SK-N-SH (cell line): Measurements from ENCODE around the gene KHDC1. TPM values are rescaled to one million over a fixed set of nuclear protein-coding genes. Genes with fewer than 3 reads are reported as not detected.
A peak's percentile ranks its signal among the peaks of the same experiment; 100 is the strongest.

Experiments
- CTCF ChIA-PET: fragments of 300-600, 350-600 bp; formaldehyde crosslinking; extraction: SDS; loops from one replicate; lab custom pipeline; 2021; lab: Yijun Ruan, JAX
- POLR2A ChIA-PET: fragments of 350-600 bp; sonication (Branson Sonifier 250); formaldehyde crosslinking; extraction: SDS; loops from one replicate; lab custom pipeline; 2020; ENCODE audit warnings: antibody characterized with exemption, inconsistent platforms; lab: Yijun Ruan, JAX
- DNase-seq: peaks from one replicate; pipeline ENCODE4 v3.0.0; 2012
- H2AFZ ChIP-seq: fragments of 200-600 bp; sonication (generic); 2 replicates; pipeline ENCODE4 v1.8.1; 2016; ENCODE audit warnings: antibody characterized with exemption, mild to moderate bottlenecking, low read depth
- H3F3A ChIP-seq: fragments of 200-600 bp; sonication (generic); replicated peaks from 2 replicates; pipeline ENCODE3; 2016; ENCODE audit warnings: antibody characterized with exemption, mild to moderate bottlenecking; ENCODE audit not compliant: insufficient read depth
- H3K27ac ChIP-seq, 2 experiments: fragments of 200-500 bp in 1 of 2; fragments of 200-600 bp in 1 of 2; sonication (Bioruptor generic) in 1 of 2; sonication (generic), shearing (Covaris generic) in 1 of 2; 2 replicates each; pipeline versions ENCODE4 v1.5.1 to v1.6.1; 2014 to 2016; ENCODE audit warnings: low read depth in 2 of 2, inconsistent platforms in 1 of 2, low read length in 1 of 2, mild to moderate bottlenecking in 1 of 2, mixed read lengths in 1 of 2
- H3K27me3 ChIP-seq: fragments of 200-600 bp; sonication (generic), shearing (Covaris generic); 2 replicates; pipeline ENCODE4 v1.6.1; 2016; ENCODE audit warnings: mixed run types; ENCODE audit not compliant: insufficient read depth
- H3K36me3 ChIP-seq, 2 experiments: fragments of 200-500 bp in 1 of 2; fragments of 200-600 bp in 1 of 2; sonication (Bioruptor generic) in 1 of 2; sonication (generic) in 1 of 2; replicated peaks in 1 of 2; 2 replicates each; pipeline versions ENCODE3 to v1.5.1; 2014 to 2016; ENCODE audit warnings: low read length in 1 of 2, mild to moderate bottlenecking in 1 of 2; ENCODE audit not compliant: insufficient read depth in 2 of 2, control insufficient read depth in 1 of 2
- H3K4me1 ChIP-seq, 2 experiments: fragments of 200-500 bp in 1 of 2; fragments of 200-600 bp in 1 of 2; sonication (Bioruptor generic) in 1 of 2; sonication (generic), shearing (Covaris generic) in 1 of 2; 2 replicates each; pipeline versions ENCODE4 v1.5.1 to v1.6.1; 2014 to 2016; ENCODE audit warnings: low read depth in 1 of 2, low read length in 1 of 2, mixed run types in 1 of 2; ENCODE audit not compliant: insufficient read depth in 2 of 2, control insufficient read depth in 1 of 2
- H3K4me2 ChIP-seq: fragments of 200-600 bp; sonication (generic), shearing (Covaris generic); 2 replicates; pipeline ENCODE4 v1.6.1; 2017; ENCODE audit warnings: mixed run types
- H3K4me3 ChIP-seq, 2 experiments: fragments of 200-500 bp in 1 of 2; fragments of 200-600 bp in 1 of 2; sonication (Bioruptor generic) in 1 of 2; sonication (generic), shearing (Covaris generic) in 1 of 2; 2 replicates each; pipeline versions ENCODE4 v1.5.1 to v1.8.1; 2014 to 2016; ENCODE audit warnings: low read depth in 2 of 2, inconsistent platforms in 1 of 2, low read length in 1 of 2, mild to moderate bottlenecking in 1 of 2, mixed read lengths in 1 of 2, moderate library complexity in 1 of 2
- H3K79me2 ChIP-seq: fragments of 200-600 bp; sonication (generic); 2 replicates; pipeline ENCODE4 v1.8.1; 2017; ENCODE audit warnings: mild to moderate bottlenecking; ENCODE audit not compliant: insufficient read depth
- H3K9ac ChIP-seq: fragments of 200-600 bp; sonication (generic); 2 replicates; pipeline ENCODE4 v1.6.1; 2017; ENCODE audit warnings: mixed run types
- H3K9me2 ChIP-seq: fragments of 200-600 bp; sonication (generic); 2 replicates; pipeline ENCODE4 v1.6.1; 2017; ENCODE audit warnings: mixed run types
- H3K9me3 ChIP-seq: fragments of 200-600 bp; sonication (generic); 2 replicates; pipeline ENCODE4 v1.6.1; 2017; ENCODE audit warnings: mixed run types, mild to moderate bottlenecking, moderate library complexity
- H4K20me1 ChIP-seq: fragments of 200-600 bp; sonication (generic); 2 replicates; pipeline ENCODE4 v1.6.1; 2017; ENCODE audit warnings: mild to moderate bottlenecking, mixed run types; ENCODE audit not compliant: insufficient read depth
- CHD2 ChIP-seq: fragments of 150-350 bp; IDR thresholded peaks from 2 replicates; pipeline ENCODE4 v1.6.1; 2018; ENCODE audit warnings: low read length; ENCODE audit not compliant: partially characterized antibody
- EP300 ChIP-seq, 2 experiments: IDR thresholded peaks; 2 replicates each; pipeline versions ENCODE4 v1.4.0 to v1.6.1; 2012; ENCODE audit warnings: borderline replicate concordance in 1 of 2, low read depth in 1 of 2, low read length in 1 of 2
- FOSL2 ChIP-seq: IDR thresholded peaks from 2 replicates; pipeline ENCODE4 v1.4.0; 2012; ENCODE audit warnings: low read depth, mild to moderate bottlenecking, moderate library complexity, borderline replicate concordance
- FOXJ3 ChIP-seq: sonication (generic); formaldehyde crosslinking; IDR thresholded peaks from 2 replicates; pipeline ENCODE4 v1.5.1; 2020; ENCODE audit warnings: mild to moderate bottlenecking, missing genetic modification reagents
- FOXM1 ChIP-seq: IDR thresholded peaks from 2 replicates; pipeline ENCODE4 v1.4.0; 2012; ENCODE audit warnings: low read depth, mild to moderate bottlenecking
- IRF3 ChIP-seq: fragments of 150-350 bp; IDR thresholded peaks from 2 replicates; pipeline ENCODE4 v1.6.1; 2016; ENCODE audit warnings: mild to moderate bottlenecking, low read depth, low read length
- JUND ChIP-seq: IDR thresholded peaks from 2 replicates; pipeline ENCODE4 v1.4.0; 2012
- MAX ChIP-seq: IDR thresholded peaks from 2 replicates; pipeline ENCODE4 v1.4.0; 2012; ENCODE audit warnings: low read depth
- MXI1 ChIP-seq: IDR thresholded peaks from 2 replicates; pipeline ENCODE4 v1.6.1; 2012; ENCODE audit warnings: mild to moderate bottlenecking, low read depth, low read length, improper control_type of control experiment
- NFIC ChIP-seq: IDR thresholded peaks from 2 replicates; pipeline ENCODE4 v1.4.0; 2012; ENCODE audit warnings: borderline replicate concordance
- RCOR1 ChIP-seq: fragments of 150-350 bp; IDR thresholded peaks from 2 replicates; pipeline ENCODE4 v1.6.1; 2017; ENCODE audit warnings: antibody characterized with exemption, low read length
- RXRA ChIP-seq: IDR thresholded peaks from 2 replicates; pipeline ENCODE4 v1.4.0; 2012; ENCODE audit warnings: low read depth, mild to moderate bottlenecking, borderline replicate concordance
- TEAD4 ChIP-seq: IDR thresholded peaks from 2 replicates; pipeline ENCODE4 v1.4.0; 2012; ENCODE audit warnings: mild to moderate bottlenecking, borderline replicate concordance; ENCODE audit not compliant: insufficient read depth
- USF2 ChIP-seq: fragments of 150-350 bp; IDR thresholded peaks from 2 replicates; pipeline ENCODE4 v1.6.1; 2017; ENCODE audit warnings: antibody characterized with exemption, low read length, low read depth, borderline replicate concordance
- WGBS: methylation state at CpG from one replicate; pipeline ENCODE4 v1.1.6; 2017; ENCODE audit warnings: low lambda C conversion rate; 5-methylcytosine and 5-hydroxymethylcytosine counted together
- polyA plus RNA-seq, 3 experiments: library from polyadenylated mRNA; depleted of rRNA; stranded (reverse); fragments of >200 nt; gene quantifications; 2 replicates each; pipeline ENCODE4 v1.2.3, GENCODE V29; 2012
- TF ChIP-seq, protein P1 (sequence below): fragments of 200-600 bp; sonication (generic); IDR thresholded peaks from 2 replicates; pipeline ENCODE4 v1.6.1; 2017; ENCODE audit warnings: antibody characterized with exemption, mild to moderate bottlenecking, moderate library complexity
- TF ChIP-seq, protein P2 (sequence below): IDR thresholded peaks from 2 replicates; pipeline ENCODE4 v1.4.0; 2012; ENCODE audit warnings: low read depth, borderline replicate concordance

Gene KHDC1
- polyA plus RNA-seq, 1 of the 3 experiments (the other 2 are of a cell fraction): 6.0 TPM

DNA sequence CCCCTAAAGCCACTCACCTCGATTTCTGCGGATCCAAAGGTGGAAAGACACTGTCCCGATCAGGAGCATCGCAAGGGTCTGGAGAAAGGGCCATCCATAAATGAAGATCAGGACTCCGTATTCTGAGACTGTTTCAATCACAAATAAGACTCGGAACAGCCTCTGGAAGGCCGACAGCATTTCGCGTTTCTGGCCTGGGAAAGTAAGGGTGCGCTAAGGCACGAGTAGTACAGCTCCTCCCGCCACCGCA is 46.5 kb upstream of the KHDC1 start:
- Histone ChIP-seq H2AFZ (peak overlapping the region; percentile 88), H3F3A (no peaks in the 10 kb centered on the region), H3K4me2 (peak overlapping the region; percentile 66), H3K9ac (peak overlapping the region; percentile 50; the same call in 1 of the 2 replicates), H4K20me1 (no peaks in the 10 kb centered on the region), H3K4me1 (no peaks in the 10 kb centered on the region; a peak in 1 of 4 replicates), H3K9me3 (no peaks in the 10 kb centered on the region), H3K9me2 (no peaks in the 10 kb centered on the region), H3K4me3 (peak overlapping the region; percentile 51 to 65), H3K27me3 (no peaks in the 10 kb centered on the region), H3K27ac (no peak overlapping the region), H3K79me2 (no peaks in the 10 kb centered on the region), H3K36me3 (no peaks in the 10 kb centered on the region)
- no peak for DNase-seq
- 80% methylated on average over 12 of the region's 13 CpGs for WGBS
- no peak for TF ChIP-seq FOXM1
- TF ChIP-seq, protein P1, sequence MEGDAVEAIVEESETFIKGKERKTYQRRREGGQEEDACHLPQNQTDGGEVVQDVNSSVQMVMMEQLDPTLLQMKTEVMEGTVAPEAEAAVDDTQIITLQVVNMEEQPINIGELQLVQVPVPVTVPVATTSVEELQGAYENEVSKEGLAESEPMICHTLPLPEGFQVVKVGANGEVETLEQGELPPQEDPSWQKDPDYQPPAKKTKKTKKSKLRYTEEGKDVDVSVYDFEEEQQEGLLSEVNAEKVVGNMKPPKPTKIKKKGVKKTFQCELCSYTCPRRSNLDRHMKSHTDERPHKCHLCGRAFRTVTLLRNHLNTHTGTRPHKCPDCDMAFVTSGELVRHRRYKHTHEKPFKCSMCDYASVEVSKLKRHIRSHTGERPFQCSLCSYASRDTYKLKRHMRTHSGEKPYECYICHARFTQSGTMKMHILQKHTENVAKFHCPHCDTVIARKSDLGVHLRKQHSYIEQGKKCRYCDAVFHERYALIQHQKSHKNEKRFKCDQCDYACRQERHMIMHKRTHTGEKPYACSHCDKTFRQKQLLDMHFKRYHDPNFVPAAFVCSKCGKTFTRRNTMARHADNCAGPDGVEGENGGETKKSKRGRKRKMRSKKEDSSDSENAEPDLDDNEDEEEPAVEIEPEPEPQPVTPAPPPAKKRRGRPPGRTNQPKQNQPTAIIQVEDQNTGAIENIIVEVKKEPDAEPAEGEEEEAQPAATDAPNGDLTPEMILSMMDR: no peak
- TF ChIP-seq FOSL2: no peak
- TF ChIP-seq TEAD4: no peak
- TF ChIP-seq JUND: no peak
- TF ChIP-seq RXRA: no peak
- no peak for TF ChIP-seq MAX
- TF ChIP-seq, protein P2, sequence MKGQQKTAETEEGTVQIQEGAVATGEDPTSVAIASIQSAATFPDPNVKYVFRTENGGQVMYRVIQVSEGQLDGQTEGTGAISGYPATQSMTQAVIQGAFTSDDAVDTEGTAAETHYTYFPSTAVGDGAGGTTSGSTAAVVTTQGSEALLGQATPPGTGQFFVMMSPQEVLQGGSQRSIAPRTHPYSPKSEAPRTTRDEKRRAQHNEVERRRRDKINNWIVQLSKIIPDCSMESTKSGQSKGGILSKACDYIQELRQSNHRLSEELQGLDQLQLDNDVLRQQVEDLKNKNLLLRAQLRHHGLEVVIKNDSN: no peak
- no peak for TF ChIP-seq CHD2
- TF ChIP-seq EP300 (IDR thresholded peaks at IDR 0.05; ENCODE audit: borderline replicate concordance in 1 of 2, low read depth in 1 of 2, low read length in 1 of 2): no peak
- CTCF ChIA-PET: interaction anchor here (1.2 to 1.8 kb wide), 3 partner anchors 17 to 23 kb away, joined by 3 to 5 read pairs (median 4); no protein-coding TSS in a partner anchor
- POLR2A ChIA-PET: no interaction called here

- no peaks in the 10 kb centered on the region for H3K9me3 ChIP-seq
Measured at GRCh38 chr6:73308712-73309534, 45.9 kb upstream of the KHDC1 start.

More at GRCh38 chr6:73308712-73309534, 45.9 kb upstream of the KHDC1 start:
- Histone ChIP-seq H2AFZ (peak overlapping the region; percentile 88), H3K4me3 (peak overlapping the region; percentile 51 to 65; a peak in 3 of 4 replicates), H3K27me3 (no peaks in the 10 kb centered on the region), H3K9ac (no peak overlapping the region), H3K9me2 (no peaks in the 10 kb centered on the region), H3K4me1 (no peaks in the 10 kb centered on the region; a peak in 1 of 4 replicates), H3K4me2 (peak overlapping the region; percentile 66), H3F3A (no peaks in the 10 kb centered on the region), H3K27ac (no peak overlapping the region), H3K36me3 (no peaks in the 10 kb centered on the region), H3K79me2 (no peaks in the 10 kb centered on the region), H4K20me1 (no peaks in the 10 kb centered on the region)
- CTCF ChIA-PET: interaction anchor here (1.2 to 1.8 kb wide), 3 partner anchors 18 to 23 kb away, joined by 3 to 5 read pairs (median 4); no protein-coding TSS in a partner anchor
- no peak for DNase-seq
- WGBS: 96% methylated on average over 26 of the region's 26 CpGs
- POLR2A ChIA-PET: no interaction called here
- no peak for TF ChIP-seq RCOR1
- TF ChIP-seq FOXJ3 (CRISPR knock-in tag): no peak
- TF ChIP-seq, protein P1: no peak
- TF ChIP-seq IRF3: no peak
- no peak for TF ChIP-seq FOXM1
- no peak for TF ChIP-seq MXI1
- no peak for TF ChIP-seq NFIC
- no peak for TF ChIP-seq USF2
